Spleen (tissue), 11 donors: ENCODE measurements around the gene KIT. TPM values are rescaled to one million over a fixed set of nuclear protein-coding genes. Genes with fewer than 3 reads are reported as not detected.

Source experiments
- DNase-seq: peaks from one replicate; pipeline ENCODE4 v3.0.0-alpha.2; 2020
- H3K27ac ChIP-seq, 8 donors: fragments of 200-600 bp; sonication (generic) in 7 of 8; 1 replicate in 4 of 8; 2 replicates in 4 of 8; pipeline versions ENCODE4 v1.5.0 to v1.8.0; 2016 to 2021; ENCODE audit warnings: inconsistent platforms in 4 of 8, mild to moderate bottlenecking in 4 of 8, moderate library complexity in 1 of 8
- H3K27me3 ChIP-seq, 7 donors: fragments of 200-600 bp; sonication (generic) in 6 of 7; replicated peaks in 1 of 7; 1 replicate in 4 of 7; 2 replicates in 3 of 7; pipeline versions ENCODE4 v1.5.0 to v1.8.0; 2016 to 2021; ENCODE audit warnings: inconsistent platforms in 3 of 7, mild to moderate bottlenecking in 1 of 7
- H3K36me3 ChIP-seq, 6 donors: fragments of 200-600 bp; sonication (generic) in 5 of 6; 1 replicate in 4 of 6; 2 replicates in 2 of 6; pipeline versions ENCODE4 v1.5.0 to v1.8.0; 2016 to 2021; ENCODE audit warnings: inconsistent platforms in 2 of 6
- H3K4me1 ChIP-seq, 6 donors: fragments of 200-600 bp; sonication (generic) in 5 of 6; 1 replicate in 3 of 6; 2 replicates in 3 of 6; pipeline versions ENCODE4 v1.5.0 to v1.8.0; 2016 to 2021; ENCODE audit warnings: inconsistent platforms in 3 of 6
- H3K4me3 ChIP-seq, 8 donors: fragments of 200-600 bp; sonication (generic) in 7 of 8; 1 replicate in 4 of 8; 2 replicates in 4 of 8; pipeline versions ENCODE4 v1.5.0 to v1.8.0; 2016 to 2021; ENCODE audit warnings: inconsistent platforms in 4 of 8, mild to moderate bottlenecking in 4 of 8, moderate library complexity in 2 of 8
- H3K9me3 ChIP-seq, 8 donors: fragments of 200-600 bp; sonication (generic) in 7 of 8; 1 replicate in 4 of 8; 2 replicates in 4 of 8; pipeline versions ENCODE4 v1.5.0 to v1.8.0; 2016 to 2021; ENCODE audit warnings: inconsistent platforms in 4 of 8
- POLR2A ChIP-seq, 3 donors: fragments of 450-650 bp; IDR thresholded peaks; one replicate each; pipeline ENCODE4 v1.5.1; 2017; ENCODE audit warnings: antibody characterized with exemption in 3 of 3, mild to moderate bottlenecking in 1 of 3
- POLR2AphosphoS5 ChIP-seq, 3 donors: sonication (generic); formaldehyde crosslinking; IDR thresholded peaks; one replicate each; pipeline ENCODE4 v1.5.1; 2017; ENCODE audit warnings: antibody characterized with exemption in 3 of 3
- WGBS, 5 donors: extraction: QIAGEN DNeasy Blood & Tissue Kit in 3 of 5; methylation state at CpG; one replicate each; pipeline versions ENCODE4 v1.1.5 to v1.1.7; 2013 to 2018; 5-methylcytosine and 5-hydroxymethylcytosine counted together
- intact Hi-C: fragments of 100-400 bp; cut with DNase I; formaldehyde crosslinking; loops from one replicate; pipeline ENCODE4 v1.15.0; 2023; ENCODE audit warnings: low total_unique reads
- polyA plus RNA-seq, 3 donors: library from polyadenylated mRNA; stranded (reverse); fragments of 200-250 nt; gene quantifications; one replicate each; pipeline ENCODE4 v1.2.1, GENCODE V29; 2013
- total RNA-seq, 7 donors: library from RNA; depleted of rRNA in 3 of 7; stranded (reverse); fragments of >200 nt in 3 of 7; fragmentation: NEBNext Ultra II Directional in 4 of 7; extraction: Animal tissue kit (Norgen Biotek cat#: 25700) in 4 of 7; gene quantifications; one replicate each; pipeline versions ENCODE4 v1.1.0 to v1.2.1, GENCODE V29; 2016 to 2021
- TF ChIP-seq, protein P1 (sequence below), 11 experiments: fragments of 200-600 bp in 7 of 11; fragments of 450-650 bp in 4 of 11; sonication (generic) in 4 of 11; IDR thresholded peaks in 8 of 11; conservative IDR thresholded peaks in 3 of 11; 1 replicate in 7 of 11; 2 replicates in 4 of 11; pipeline versions ENCODE4 v1.4.0 to v1.8.0; 2016 to 2021; ENCODE audit warnings: antibody characterized with exemption in 11 of 11, inconsistent platforms in 4 of 11, mild to moderate bottlenecking in 1 of 11
- donor health status: healthy with polysubstance abuse.
- donor health status: DM: no; HTN: no; CAD: no; lungs with moderate emphysema.
- donor health status: DM: no; HTN: no; CAD: no.
- donor health status: Bipolar disorder and iron deficiency.
- donor health status: healthy.
- donor health status: DM: no; HTN: no; CAD: no.
- donor health status: DM: yes; HTN: yes; CAD: no.

The KIT gene
- total and polyA plus RNA-seq, 10 donors = 0.24 to 16.8 (median 3.2) TPM

- Histone ChIP-seq H3K4me1 (no peaks in the 10 kb centered on the region), H3K4me3 (no peak overlapping the region), H3K27me3 (no peaks in the 10 kb centered on the region), H3K9me3 (peaks cover 0 to 6% (median 0%) of the 10 kb centered on the region in 8 donors), H3K27ac (no peak overlapping the region), H3K36me3 (no peaks in the 10 kb centered on the region)
- WGBS, 5 donors = 65 to 87% (median 73%) methylated on average over 2 of the region's 2 CpGs
- TF ChIP-seq, protein P1, sequence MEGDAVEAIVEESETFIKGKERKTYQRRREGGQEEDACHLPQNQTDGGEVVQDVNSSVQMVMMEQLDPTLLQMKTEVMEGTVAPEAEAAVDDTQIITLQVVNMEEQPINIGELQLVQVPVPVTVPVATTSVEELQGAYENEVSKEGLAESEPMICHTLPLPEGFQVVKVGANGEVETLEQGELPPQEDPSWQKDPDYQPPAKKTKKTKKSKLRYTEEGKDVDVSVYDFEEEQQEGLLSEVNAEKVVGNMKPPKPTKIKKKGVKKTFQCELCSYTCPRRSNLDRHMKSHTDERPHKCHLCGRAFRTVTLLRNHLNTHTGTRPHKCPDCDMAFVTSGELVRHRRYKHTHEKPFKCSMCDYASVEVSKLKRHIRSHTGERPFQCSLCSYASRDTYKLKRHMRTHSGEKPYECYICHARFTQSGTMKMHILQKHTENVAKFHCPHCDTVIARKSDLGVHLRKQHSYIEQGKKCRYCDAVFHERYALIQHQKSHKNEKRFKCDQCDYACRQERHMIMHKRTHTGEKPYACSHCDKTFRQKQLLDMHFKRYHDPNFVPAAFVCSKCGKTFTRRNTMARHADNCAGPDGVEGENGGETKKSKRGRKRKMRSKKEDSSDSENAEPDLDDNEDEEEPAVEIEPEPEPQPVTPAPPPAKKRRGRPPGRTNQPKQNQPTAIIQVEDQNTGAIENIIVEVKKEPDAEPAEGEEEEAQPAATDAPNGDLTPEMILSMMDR (IDR thresholded peaks at IDR 0.05 in 8 of 11, conservative IDR thresholded peaks at IDR 0.05 in 3 of 11) = no peak
- TF ChIP-seq POLR2AphosphoS5 (IDR thresholded peaks at IDR 0.05) (no peak), POLR2A (IDR thresholded peaks at IDR 0.05) (no peak)
- no peak for DNase-seq
- intact Hi-C loops = no loop called here
Observed at GRCh38 chr4:54754394-54754793, 96.6 kb downstream of the KIT start.

DNA sequence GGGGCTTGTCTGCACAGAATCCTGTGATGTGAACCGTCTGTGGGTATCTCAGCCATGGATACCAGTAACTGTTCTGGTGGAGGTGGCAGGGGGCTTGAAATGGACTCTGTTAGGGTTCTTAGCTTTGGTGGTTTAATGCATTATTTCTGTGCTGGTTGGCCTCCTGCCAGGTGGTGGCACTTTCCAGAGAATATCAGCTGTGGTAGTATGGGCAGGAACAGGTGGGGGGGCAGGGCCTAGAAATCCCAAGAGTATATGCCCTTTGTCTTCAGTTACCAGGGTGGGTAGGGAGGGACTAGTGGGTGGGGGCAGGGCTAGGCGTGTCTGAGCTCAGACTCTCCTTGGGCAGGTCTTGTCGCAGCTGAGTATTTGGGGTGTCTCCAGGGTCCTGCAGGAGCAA lies 106.7 kb downstream of the KIT start:
- intact Hi-C loops = no loop called here
- Histone ChIP-seq H3K36me3 (no peaks in the 10 kb centered on the region), H3K4me1 (peaks cover 0 to 5% (median 0%) of the 10 kb centered on the region in 6 donors), H3K4me3 (no peak overlapping the region), H3K9me3 (peaks cover 0 to 32% (median 23%) of the 10 kb centered on the region in 8 donors), H3K27me3 (no peaks in the 10 kb centered on the region), H3K27ac (no peak overlapping the region)
- TF ChIP-seq, protein P1 (IDR thresholded peaks at IDR 0.05 in 8 of 11, conservative IDR thresholded peaks at IDR 0.05 in 3 of 11) = no peak
- TF ChIP-seq POLR2A (IDR thresholded peaks at IDR 0.05) (no peak), POLR2AphosphoS5 (IDR thresholded peaks at IDR 0.05) (no peak)
- 83 to 100% (median 91%) methylated on average over 3 of the region's 3 CpGs for WGBS, 5 donors
- no peak for DNase-seq

GRCh38 chr4:54767376-54767775 lies 109.6 kb downstream of the KIT start:
- no peak overlapping the region for H3K4me3 ChIP-seq
- H3K4me1 ChIP-seq = no peaks in the 10 kb centered on the region
- H3K36me3 ChIP-seq = no peaks in the 10 kb centered on the region
- H3K9me3 ChIP-seq = peaks cover 0 to 16% (median 13%) of the 10 kb centered on the region in 8 donors
- no peak overlapping the region for H3K27ac ChIP-seq
- TF ChIP-seq POLR2A (IDR thresholded peaks at IDR 0.05) = no peak
- TF ChIP-seq, protein P1 (IDR thresholded peaks at IDR 0.05 in 8 of 11, conservative IDR thresholded peaks at IDR 0.05 in 3 of 11) = no peak
- TF ChIP-seq POLR2AphosphoS5 (IDR thresholded peaks at IDR 0.05) = no peak
- intact Hi-C loops = no loop called here
- no peak for DNase-seq
- H3K27me3 ChIP-seq = no peaks in the 10 kb centered on the region

GRCh38 chr4:54773022-54773421 lies 115.3 kb downstream of the KIT start:
- Histone ChIP-seq H3K27ac (no peak overlapping the region), H3K9me3 (no peaks in the 10 kb centered on the region), H3K36me3 (no peaks in the 10 kb centered on the region), H3K4me3 (no peak overlapping the region), H3K4me1 (no peaks in the 10 kb centered on the region), H3K27me3 (no peaks in the 10 kb centered on the region)
- WGBS, 5 donors = 90 to 94% (median 92%) methylated on average over 4 of the region's 4 CpGs
- intact Hi-C loops = no loop called here
- TF ChIP-seq POLR2A (IDR thresholded peaks at IDR 0.05) (no peak), POLR2AphosphoS5 (IDR thresholded peaks at IDR 0.05) (no peak)
- TF ChIP-seq, protein P1 (IDR thresholded peaks at IDR 0.05 in 8 of 11, conservative IDR thresholded peaks at IDR 0.05 in 3 of 11) = no peak
- DNase-seq = no peak
